HG03571 (cell line): ENCODE measurements around the gene SDSL.

Source experiments
- ATAC-seq: cut with Tn5 transposase; IDR thresholded peaks from one replicate; pipeline ENCODE4 v1.9.1; 2021; ENCODE audit not compliant: unreplicated experiment

SDSL gene

GRCh38 chr12:113479216-113479589, 57.0 kb downstream of the SDSL start:
- ATAC-seq: no peak

GRCh38 chr12:113479590-113480335, 57.6 kb downstream of the SDSL start:
- no peak for ATAC-seq

- ATAC-seq: no peak
Measured at GRCh38 chr12:113480336-113480971, 58.3 kb downstream of the SDSL start.

- no peak for ATAC-seq
Measured at GRCh38 chr12:113482334-113482733, 60.2 kb downstream of the SDSL start.

GRCh38 chr12:113485330-113485729, 63.1 kb downstream of the SDSL start:
- no peak for ATAC-seq

GRCh38 chr12:113486722-113487121, 64.5 kb downstream of the SDSL start:
- ATAC-seq: no peak
